ENCODE measurements around the gene NAV2.

Gene NAV2

GRCh38 chr11:19686234-19686633, 26.4 kb upstream of the NAV2 start:
- DNase-seq, result no peak

DNA sequence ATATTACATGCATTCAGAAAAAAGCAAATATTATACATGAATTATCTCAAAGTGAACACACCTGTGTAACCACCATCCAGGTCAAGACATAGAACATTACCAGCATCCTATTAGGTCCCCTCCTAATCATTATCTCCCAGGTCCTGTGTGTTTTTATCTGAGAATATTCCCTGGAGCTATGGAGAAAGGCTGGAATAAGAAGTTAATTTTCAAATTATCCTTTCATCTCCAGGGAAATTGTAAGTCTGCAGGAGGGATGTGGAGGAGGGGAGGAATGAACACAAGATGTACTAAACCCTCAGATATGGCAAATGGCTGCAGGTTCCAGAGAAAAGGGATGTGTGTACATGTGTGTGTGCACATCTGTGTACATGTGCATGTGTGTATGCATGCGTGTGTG, 25.2 kb upstream of the NAV2 start:
- DNase-seq, result no peak

- DNase-seq, result no peak
These were observed 23.2 kb upstream of the NAV2 start for GRCh38 chr11:19689281-19690000.

- DNase-seq, result no peak
These were observed 21.8 kb upstream of the NAV2 start for GRCh38 chr11:19690885-19691284.

DNA sequence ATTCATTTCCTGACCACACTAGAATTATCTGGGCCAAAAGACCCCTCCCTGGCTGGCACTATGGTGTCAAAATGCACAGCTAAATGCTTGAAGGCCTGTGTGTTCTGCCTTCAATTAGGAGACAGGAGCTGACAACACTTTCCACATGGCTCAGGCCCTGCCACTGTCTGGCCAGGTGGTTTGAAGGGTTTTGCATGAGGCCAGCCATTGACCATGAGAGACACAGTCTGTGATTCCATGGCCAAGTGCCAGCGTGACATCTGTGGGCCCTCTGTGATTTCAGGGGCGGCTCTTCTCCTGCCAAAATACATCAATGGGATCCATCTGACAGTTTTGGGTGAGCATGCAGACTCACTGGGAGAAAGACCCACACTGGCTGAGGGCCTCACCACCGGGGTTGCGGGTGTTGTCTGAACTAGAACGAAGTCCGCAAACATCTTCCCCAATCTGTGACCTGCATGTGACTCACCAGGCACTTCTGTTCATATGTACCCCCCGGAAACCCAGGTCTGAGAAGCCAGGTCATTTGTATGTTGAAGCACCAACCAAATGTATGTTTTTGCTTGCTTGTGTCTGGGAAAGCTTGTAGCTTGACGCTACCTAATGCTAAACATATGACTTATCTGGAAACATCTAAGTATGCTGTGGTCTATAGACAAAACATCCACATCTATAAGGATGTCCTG, 20.7 kb upstream of the NAV2 start:
- DNase-seq, result no peak

- DNase-seq, result no peak
These were observed 19.5 kb upstream of the NAV2 start for GRCh38 chr11:19693146-19693545.

DNA sequence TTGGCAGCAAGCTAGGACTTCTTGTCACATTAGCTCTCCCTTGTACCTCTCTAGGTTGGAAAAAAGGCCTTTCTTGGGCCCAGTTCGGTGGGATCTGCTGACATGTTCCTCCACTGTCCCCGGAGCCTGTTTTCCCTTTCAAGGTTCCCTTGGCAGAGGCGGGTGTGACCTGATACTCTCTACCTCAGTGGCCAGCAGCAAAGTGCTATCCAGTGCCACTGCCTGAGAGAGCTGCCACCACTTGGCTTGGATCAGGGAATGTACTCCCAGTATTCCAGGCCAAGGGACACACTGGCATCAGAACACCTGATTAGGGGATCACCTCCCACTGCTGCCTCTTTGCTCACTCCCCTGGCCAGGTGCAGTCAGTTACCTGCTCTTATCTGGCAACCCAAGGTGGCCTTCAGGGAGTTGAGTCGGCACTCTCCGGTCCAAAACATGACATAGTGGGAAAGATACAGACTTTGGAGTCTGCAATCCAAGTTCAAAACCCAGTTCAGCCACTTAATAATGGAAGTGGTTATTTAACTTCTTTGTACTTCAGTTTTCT, 17.8 kb upstream of the NAV2 start:
- DNase-seq, result no peak

DNA sequence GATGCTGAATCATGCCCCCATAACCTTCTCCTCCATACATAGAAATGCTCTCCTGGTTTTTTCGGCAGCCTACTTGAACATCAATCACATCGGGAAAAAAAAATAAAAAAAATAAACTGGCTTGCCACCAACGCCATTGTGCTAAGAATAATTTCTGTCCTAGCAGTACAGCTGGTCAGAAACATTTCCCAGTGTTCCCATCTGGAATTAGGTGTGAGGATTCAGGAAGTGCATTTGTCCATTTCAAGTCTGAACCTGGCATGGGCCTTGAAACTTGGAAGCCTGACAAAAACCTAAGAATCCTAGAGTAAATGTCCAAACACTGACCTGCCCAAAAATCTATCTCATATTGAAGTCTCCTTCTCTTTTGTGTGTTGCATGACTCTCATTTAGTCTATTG, 16.6 kb upstream of the NAV2 start:
- DNase-seq, result no peak

- no peak for DNase-seq
These were observed 15.7 kb upstream of the NAV2 start for GRCh38 chr11:19696904-19697303.

GRCh38 chr11:19697721-19698121, 14.9 kb upstream of the NAV2 start:
- no peak for DNase-seq

- no peak for DNase-seq
These were observed 13.9 kb upstream of the NAV2 start for GRCh38 chr11:19698493-19699292.

DNA sequence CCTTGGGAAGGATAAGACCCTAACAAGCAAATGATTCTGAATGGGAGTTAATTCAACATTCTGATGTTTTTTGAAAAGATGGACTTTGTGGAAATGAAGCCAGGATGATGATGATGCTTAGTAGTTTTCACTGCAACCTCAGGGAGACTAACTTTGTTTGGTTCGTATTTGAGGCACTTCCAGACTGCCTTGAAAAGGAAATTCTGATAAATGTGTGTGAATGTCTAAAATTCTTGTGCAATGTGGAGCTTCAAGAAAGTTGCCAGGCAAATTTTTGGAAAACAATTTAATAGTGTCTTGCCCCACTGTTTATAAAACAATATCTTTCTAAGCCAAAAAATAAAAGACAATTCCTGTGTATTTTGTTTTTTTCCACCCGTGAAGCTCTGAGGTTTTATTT, 11.2 kb upstream of the NAV2 start:
- DNase-seq, result no peak

- no peak for DNase-seq
These were observed 10.0 kb upstream of the NAV2 start for GRCh38 chr11:19702620-19703019.

DNA sequence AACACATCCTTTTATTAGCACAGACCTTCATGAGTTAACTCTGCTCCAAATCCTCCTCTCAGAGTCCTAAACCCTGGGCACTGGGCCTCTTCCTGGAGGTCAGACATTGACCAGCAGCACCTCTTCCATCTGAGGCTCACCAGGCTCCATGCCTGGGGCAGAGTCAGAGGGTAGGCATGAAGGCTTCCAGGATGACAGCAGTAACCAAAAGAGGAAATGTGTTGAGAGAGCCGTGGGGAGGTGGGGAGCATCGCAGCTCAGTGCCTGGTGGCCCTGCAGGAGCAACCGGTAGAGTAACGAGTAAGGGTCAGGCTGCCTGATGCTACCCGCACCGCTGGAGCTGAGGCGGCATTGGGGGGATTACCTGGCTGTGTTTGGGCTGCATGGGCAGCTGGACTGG, 9.4 kb upstream of the NAV2 start:
- no peak for DNase-seq

DNA sequence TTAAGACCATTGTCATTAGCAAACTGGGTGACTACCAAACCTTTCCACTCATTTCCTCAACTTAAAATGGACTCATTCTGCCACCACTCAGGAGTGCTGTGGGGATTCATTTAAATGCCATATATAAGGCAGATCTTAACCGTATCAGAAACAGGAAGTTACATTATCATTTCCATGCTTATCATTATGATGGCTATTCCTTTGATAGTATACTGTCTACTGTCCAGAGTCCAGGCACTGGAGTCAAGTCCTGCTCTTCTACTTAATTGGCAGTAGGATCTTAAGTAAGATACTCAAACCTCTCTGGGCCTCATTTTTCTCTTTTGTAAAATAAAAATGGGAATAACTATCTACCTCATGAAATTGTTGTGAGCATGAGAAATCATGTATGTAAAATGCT, 8.4 kb upstream of the NAV2 start:
- no peak for DNase-seq

- no peak for DNase-seq
These were observed 6.7 kb upstream of the NAV2 start for GRCh38 chr11:19705936-19706335.

- DNase-seq, result peak; percentile 52
These were observed 741 bp upstream of the NAV2 start for GRCh38 chr11:19711911-19712280.

- peak; percentile 5 for DNase-seq
These were observed 772 bp downstream of the NAV2 start for GRCh38 chr11:19713196-19714021.

DNA sequence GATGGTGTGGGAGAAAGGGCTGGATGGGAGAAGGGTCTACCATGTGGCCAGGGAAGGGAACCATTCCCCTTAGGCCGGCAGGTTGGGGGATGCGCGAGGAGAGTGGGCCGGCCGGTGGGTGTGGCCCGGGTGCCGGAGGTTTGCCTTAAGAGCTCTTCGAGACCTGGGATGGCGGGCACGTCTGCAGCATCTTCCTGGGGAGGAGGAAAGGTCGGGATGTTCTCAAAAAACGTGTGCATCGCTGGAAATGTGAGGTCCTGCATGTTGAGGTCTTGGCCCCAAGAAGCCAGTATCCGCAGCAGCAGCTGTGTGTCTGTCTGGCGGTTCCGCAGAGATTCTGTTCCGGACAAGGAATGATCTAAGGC, 1.4 kb downstream of the NAV2 start:
- peak; percentile 6 for DNase-seq

DNA sequence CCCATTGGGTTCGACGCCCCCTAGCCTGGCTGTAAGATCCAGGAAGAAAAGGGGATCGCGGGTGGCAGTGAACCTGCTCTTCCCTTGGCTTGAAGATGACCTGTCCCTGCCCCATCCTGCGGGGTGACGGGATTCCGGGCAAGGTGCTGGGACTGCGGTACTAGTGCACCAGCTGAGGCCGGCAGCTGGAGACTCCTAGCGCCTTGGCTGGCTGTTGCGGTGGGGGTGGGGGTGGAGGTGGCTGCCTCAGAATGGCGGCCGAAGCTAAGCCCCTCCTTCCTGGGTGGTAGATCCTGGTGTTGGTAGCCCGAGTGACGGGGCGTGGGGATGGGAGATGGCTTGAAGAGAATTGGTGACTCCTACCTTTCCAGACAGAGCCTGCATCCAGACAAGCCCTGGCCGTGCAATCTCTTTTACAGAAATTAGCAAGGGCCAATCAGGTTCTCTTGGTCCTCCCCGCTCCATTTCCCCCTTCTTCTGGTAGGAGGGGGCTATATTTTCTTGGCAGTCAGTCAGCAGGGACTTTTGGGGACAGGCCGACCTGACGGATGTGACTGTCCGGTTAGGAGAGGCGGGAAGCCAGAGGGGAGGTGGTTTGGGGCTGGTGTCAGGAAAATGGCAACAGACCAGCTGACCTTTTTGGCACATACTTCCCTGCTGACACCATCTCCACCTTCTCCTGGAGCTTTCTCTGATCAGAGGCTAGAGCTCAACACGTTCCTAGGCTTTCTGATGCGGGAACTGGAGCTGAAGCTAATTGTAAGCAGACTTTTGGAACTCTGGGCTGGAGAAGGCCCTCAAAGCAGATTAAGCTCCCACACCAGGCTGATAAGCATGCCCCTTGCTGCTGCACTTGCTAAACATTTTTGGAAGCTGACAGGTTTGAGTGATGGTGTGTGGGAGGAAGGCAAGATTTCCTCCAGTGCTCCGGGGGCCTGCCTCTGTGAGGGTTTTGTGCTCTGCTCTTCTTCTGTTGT, 2.0 kb downstream of the NAV2 start:
- DNase-seq, result no peak

GRCh38 chr11:19715373-19715772, 2.7 kb downstream of the NAV2 start:
- no peak for DNase-seq

- no peak for DNase-seq
These were observed 5.4 kb downstream of the NAV2 start for GRCh38 chr11:19718051-19718450.

Data from stimulated activated CD4-positive, alpha-beta T cell treated with anti-CD3 and anti-CD28 coated beads, Interleukin-15, amount 100 ng/mL, for 24 hours (primary cell).